ENCODE measurements around the gene GRAMD2A.

Gene GRAMD2A

DNA sequence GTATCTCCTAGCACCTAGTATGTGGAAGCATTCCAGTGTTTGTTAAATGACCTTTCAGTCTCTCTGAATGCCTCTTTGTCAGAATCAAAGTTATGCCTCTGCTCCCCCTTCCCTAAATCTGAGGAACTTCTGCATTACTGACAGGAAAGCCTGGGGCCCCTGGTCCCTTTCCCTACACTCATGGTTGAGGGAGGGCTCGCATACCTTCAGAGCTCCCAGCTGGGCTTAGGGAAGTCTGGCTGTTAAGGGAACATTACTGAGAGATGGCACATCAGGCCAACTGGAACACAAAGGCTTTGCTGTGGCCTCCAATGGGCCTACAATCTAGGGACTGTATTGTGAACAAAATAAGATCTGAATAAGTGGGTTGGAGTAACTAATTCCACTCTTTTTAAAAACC lies 23.1 kb upstream of the GRAMD2A start:
- DNase-seq (ENCODE audit: extremely low read depth in 1 of 2, low read depth in 1 of 2) = no peak

DNA sequence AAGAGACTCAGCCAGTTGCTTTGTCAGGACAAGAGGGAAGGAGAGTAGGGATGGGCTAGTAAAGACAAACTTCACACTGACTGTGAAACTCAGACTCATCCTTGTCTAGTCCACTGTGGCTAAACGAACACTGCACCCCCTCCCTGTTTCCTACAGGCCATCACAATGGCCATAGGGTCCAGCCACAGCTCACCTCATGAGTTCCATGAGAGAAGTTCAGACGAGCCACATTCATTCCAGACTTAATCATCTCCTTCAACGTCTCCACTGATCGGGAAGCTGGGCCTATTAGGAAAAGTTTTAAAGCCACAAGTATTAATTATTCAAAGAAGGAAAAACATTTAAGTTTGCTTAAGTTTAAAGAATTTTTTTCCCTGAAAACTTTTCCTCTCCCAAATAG lies 19.6 kb upstream of the GRAMD2A start:
- DNase-seq (ENCODE audit: extremely low read depth in 1 of 2, low read depth in 1 of 2) = no peak

DNA sequence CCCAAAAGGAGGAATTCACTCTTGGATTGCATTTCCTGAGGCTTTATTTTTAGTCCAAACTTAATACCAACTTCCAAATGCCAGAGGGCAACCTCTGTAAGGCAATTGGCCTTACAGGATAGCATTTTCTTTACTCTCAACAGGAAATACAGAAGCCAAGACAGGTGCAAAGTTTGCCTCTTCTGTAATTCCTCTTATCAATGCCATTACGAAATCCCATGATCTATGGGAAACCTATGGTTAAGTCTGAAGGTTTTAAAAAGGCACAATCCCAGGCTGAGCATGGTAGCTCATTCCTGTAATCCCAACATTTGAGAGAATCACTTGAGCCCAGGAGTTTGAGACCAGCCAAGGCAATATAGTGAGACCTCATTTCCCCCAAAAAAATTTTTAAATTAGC lies 18.5 kb upstream of the GRAMD2A start:
- no peak for DNase-seq (ENCODE audit: extremely low read depth in 1 of 2, low read depth in 1 of 2)

DNA sequence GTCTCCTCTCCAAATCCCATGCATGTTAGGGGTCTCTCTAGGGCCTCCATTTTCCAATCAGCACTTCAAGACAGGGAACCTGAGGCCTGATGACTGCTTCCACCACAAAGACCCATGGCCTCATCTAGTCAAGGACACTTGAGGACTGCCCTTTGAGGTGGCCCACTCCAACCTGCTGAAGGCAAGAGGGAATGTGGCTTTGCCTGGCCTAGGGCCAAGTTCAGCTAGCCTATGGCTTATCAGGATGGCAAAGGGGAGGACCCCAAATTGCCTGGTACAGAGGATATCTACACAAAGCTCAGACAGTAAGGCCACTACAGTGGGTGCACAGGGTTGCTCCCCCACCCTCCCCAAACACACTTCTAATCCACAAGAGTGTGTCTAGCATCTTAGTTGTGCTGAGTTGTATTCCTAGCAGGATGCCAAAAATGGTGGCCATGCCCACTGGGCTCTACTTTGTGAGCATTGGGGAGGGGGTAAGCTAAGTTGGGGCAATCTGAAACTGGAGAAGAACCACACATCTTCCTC lies 10.0 kb upstream of the GRAMD2A start:
- no peak for DNase-seq (ENCODE audit: extremely low read depth in 1 of 2, low read depth in 1 of 2)

DNA sequence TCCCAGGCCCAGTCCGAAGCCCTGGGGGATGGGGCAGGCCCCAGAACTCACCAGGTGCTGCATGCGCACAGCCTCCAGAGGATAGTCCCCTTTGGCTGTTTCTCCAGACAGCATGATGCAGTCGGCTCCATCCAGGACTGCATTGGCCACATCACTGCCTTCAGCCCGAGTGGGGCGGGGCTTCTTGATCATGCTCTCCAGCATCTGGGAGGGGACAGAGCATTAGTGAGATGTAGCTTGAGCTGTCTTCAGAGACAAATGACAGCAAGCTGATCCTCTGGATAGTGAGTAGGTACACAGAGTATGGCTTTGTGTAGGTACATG lies 9.1 kb upstream of the GRAMD2A start:
- no peak for DNase-seq (ENCODE audit: extremely low read depth in 1 of 2, low read depth in 1 of 2)

DNA sequence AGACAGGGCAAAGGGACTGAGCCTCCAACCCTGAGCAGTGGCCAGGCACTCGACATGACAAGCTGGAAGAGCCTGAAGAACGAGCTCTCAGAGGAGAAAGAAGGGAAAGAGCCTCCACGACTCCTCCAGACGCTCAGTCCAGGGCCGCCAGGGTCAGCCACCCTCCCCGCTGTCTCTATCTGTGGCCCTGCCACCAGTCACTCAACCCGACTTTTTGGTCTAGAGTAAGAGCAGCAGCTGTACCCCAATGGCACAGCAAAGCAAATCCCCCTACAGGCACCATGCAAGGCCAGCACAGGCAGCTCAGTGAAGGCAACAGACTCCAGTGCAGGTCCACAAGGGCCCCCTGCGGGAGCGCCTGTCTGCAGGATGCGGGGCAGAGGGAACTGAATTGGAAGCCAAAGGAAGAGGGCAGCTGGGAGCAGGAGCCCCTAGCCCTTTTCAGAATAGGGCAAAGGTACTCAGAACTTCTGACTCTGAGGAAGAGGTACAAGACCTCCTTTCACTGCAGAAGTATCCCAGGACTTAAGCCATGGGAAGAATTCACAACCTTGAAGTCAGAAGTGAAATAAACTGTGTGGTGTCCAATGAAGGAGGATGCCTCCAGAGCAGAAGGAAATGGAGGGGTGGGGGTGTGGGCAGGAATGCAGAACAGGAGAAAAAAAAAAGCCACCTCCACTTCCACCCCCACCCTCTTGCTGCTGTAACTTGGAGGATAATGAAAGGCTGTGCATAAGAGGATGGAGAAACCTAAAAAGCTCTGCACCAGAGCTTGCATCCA lies 8.5 kb upstream of the GRAMD2A start:
- DNase-seq (ENCODE audit: extremely low read depth in 1 of 2, low read depth in 1 of 2) = no peak

DNA sequence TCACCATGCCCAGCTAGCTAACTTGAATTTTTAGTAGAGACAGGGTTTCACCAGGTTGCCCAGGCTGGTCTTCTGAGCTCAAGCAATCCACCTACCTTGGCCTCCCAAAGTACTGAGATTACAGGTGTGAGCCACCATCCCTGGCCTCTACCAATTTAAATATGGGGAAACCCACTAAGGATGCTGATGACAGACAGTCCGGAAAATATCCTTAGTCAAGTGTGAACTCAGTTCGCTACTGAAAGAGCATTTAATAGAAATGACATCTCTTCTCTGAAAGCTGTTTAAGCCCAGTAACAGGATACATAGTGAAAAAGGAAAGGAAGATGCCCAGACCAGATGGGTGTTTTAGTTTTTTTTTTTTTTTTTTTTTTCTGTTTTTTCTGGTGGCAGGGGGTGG lies 7.7 kb upstream of the GRAMD2A start:
- DNase-seq (ENCODE audit: extremely low read depth in 1 of 2, low read depth in 1 of 2) = no peak

DNA sequence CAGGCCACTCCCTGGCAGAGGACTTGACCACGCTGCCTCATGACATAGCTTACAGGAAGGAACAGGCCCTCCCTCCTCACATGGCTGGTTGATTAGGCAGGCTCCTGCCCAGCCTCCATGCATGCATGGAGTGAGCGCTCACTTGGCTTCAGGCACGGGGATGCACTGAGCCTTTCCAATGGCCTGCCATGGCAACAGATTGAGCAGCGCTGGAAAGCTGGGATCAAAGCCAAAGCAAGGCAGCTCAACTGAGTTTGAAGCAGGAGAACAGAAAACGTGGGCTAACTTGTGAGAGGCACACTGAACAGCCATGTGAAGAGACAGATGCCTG lies 5.9 kb upstream of the GRAMD2A start:
- DNase-seq (ENCODE audit: extremely low read depth in 1 of 2, low read depth in 1 of 2) = no peak

DNA sequence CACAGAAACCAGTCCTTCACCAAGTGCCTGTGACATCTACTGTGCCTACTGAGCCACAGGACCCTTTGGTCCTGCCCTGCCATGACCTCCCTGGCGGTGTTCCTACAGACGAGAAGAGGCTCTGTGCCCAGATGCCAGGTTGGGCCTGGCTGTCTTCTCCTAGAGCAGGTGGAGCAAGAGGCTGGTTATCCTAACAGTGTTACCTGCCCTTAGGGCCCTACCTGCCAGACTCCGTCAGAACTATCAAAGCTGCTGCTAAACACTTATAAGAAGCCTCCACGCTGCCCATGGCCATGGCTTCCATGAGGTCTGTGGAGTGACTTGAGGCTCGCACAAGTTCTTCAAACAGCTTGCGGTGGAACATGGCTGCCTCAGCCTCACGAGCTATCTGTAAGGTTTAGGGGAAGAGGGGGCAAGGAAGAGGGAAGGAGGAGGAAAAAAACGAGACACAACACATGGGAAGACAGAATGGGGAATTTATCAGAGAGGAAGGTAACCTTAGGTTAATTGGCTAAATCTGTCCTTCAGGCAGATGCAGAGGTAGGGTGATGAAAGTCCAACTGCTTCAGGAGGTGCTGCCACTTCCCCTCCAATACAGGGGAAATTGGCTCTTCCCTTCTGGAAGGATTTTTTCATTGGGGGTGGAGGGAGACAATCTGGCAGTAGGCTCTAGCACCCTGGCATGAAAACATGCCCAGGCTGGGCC lies 5.4 kb upstream of the GRAMD2A start:
- DNase-seq (ENCODE audit: extremely low read depth in 1 of 2, low read depth in 1 of 2) = no peak

DNA sequence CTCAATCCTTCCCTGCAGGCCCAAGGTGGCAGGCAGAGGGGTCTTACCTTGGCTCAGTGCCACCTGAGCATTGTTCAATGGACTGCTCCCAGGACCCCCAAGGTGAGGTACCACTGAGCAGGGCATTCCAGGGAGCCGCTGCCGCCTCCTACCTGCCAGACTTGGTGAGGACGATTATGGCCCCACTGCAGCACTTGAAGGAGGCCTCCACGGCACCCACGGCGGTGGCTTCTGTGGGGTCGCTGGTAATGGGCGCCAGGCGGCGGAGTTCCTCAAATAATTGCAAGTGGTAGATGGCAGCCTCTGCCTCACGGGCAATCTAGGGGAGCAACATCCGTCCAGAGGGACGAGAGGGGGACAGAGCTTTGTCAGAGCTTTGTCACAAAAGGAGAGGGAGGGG lies 4.7 kb upstream of the GRAMD2A start:
- DNase-seq (ENCODE audit: extremely low read depth in 1 of 2, low read depth in 1 of 2) = no peak

DNA sequence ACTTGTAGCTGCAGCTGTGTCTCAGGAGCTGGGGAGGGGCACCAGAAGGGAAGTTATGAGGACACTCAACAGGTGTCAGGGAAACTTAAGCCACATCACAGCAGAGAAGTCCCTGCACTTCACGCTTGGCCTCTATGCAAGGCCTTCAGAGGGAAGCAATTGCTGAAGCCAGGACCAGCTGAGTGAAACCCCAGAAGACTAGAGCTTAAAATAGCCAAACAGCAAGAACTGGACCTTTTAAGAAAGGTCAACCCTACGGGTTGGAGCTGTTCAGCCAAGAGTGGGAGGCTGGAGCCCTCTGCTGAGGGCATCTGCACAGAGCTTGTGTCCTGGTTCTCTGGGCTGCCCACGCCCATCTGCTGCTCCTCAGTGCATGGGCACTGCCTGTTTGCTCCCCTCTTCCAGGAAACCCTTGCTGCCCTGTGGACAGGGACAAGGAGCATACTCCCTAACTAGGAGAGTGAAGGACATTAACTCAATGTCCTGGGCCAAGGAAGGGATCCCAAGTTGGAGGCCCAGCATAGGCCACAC lies 3.9 kb upstream of the GRAMD2A start:
- DNase-seq (ENCODE audit: extremely low read depth in 1 of 2, low read depth in 1 of 2) = no peak

DNA sequence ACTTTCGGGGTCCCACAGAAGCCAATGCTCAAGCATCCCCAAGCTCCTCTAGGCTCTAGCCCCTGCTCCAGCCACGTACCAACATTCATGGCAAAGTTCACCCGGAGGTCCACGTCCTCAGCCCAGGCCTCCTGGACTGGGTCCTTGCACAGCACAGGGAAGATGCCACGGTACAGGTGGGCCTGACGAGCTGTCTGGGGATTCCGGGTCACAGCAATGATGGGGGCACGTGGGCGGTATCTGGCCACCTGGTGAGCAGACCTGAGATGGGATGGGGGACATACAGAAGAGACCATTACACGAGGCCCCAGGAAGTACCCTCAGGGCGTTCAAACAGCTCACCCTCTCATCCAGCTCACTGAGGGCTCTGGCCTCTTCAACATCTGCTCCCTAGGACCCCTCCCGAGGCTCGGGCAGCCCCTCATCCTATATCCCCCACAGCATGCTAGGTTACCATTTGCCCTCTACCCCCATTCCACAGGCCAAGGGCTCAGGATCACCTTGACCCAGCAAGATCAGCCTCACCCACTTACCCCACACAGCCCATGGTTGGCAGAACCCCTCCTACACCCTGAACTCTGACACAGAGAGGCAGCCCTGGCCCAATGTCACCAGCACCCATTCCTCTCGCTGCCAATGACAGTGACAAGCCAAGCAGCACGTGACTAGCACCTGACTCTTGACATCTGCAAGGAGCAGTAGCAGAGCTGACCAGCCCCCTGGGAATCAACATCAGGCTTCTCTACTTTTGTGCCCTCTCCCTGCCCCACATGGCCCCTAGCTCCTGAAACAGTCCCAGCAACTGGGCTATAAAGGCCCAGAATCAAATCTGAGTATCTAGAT lies 3.0 kb upstream of the GRAMD2A start:
- no peak for DNase-seq (ENCODE audit: extremely low read depth in 1 of 2, low read depth in 1 of 2)

DNA sequence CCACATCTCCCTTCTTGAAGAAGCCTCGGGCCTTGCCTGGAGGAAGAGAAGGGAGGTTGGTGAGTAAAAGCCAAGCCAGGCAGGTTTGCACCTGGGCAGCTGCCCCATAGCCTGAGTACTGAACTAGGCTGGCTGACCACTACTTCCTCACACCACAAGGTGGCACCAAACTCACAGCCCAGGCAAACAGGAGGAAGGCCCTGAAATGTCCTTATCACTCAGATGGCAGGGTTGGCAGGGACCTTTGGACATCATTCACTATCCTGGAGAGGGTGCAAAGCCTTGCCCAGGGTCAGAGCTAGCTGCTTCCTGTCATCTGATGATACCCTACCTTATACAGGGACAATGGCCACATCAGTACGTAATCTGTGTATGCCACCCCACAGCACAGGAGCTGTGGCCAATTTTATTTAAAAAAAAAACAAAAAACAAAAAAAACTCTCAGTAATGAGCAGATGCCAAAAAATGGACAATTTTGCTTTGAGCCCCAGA lies 2.2 kb upstream of the GRAMD2A start:
- DNase-seq (ENCODE audit: extremely low read depth in 1 of 2, low read depth in 1 of 2) = peak; percentile 44 to 47

DNA sequence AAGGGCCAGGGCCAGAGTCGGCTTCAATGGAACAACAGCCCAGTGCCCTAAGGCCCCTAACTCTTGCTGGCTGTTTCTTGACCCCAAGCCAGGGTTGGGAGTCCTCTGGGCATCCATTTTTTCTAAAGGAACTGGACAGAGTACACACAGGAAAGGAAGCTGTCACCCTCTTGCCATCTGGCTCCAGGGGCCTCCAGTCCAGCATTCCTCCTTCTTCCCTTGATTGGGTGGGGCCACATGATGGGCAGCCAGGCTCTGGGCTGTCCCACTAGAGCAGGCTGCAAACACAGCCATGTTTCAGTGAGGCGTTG lies 1.6 kb upstream of the GRAMD2A start:
- no peak for DNase-seq (ENCODE audit: extremely low read depth in 1 of 2, low read depth in 1 of 2)

DNA sequence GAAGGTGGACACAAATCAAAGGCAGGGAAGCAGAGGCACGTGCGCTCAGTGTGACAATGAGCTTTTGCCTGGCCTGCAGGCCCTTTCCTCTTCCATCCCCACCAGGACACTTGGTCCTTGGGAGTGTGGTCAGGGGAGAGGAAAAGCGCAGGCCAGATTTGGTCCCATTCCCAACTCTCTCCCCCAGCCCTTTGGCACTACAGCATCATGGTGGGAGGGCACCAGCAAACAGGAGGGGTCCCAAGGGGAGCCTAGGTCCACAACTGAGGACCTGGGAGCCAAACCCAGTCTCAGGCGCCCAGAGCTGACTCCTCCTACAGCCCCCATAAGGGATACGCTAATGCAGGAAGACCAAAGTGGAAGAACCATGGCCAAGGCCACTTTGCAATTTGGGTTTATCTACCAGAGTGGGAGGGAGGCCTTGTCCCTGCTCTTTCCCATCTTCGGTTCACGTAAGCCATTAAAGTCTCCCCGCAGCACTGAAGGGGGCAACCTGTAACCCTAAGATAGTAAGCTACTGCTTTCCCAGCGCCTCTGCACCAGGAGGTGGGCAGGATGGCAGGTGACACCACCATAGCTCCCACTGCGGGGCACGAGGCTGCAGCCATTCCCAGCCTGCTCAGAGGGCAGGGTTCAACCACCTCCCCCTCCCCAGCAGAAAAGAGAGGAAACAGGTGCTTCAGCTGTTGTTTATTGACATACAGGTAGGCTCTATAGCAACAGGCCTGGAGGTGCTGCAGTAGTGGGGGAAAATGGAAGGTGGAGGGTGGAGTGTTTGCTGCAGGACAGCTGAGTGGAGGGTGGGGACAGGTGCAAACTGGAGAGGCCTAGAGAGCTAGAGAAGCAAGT lies 993 bp upstream of the GRAMD2A start:
- DNase-seq (ENCODE audit: extremely low read depth in 1 of 2, low read depth in 1 of 2) = no peak

DNA sequence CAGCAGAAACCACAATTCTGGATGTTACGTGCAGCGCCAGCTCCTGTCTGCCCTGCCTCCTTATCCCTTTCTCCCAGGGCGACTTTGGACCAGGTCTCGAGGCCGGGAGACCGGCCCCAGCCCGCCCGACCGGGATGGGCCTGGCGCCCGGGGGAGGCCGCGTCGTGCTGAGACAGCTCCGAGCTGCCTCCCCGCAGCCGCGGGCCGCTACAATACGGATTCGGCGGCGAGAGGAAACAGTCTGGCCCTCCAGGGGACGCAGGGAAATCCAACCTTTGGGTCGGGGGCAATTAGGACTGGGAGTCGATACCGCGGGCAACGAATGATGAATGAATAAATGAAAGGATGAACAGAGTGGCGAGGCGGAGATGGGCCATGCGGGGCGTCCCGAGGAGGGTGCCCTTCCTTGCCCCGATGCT lies 537 bp downstream of the GRAMD2A start:
- no peak for DNase-seq (ENCODE audit: extremely low read depth in 1 of 2, low read depth in 1 of 2)

DNA sequence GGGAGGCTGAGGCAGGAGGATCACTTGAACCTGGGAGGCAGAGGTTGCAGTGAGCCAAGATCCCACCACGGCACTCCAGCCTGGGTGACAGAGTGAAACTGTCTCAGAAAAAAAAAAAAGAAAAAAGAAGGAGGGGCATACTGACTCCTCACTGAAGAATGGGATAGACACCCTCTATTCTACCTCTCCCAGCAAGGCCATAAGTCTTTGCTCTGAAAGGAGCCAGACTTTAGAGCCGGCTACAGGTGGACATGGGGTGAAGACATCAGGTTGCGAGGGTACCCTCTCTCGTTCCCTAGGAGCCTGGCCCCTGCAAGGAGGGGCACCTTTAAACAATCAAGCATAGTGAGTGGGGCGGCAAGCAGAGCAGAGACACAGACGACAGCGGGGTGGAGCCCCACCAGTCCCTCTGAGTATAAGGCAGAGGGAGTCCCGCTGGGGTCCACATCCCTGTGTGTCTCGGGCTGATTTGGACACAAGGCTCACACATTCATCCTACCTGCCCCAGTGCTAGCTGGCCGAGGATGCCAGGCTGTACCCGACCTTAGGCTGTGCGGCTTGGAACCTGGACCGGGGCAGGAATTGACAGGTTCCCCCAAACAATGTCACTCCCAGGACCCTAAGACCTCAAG lies 1.1 kb downstream of the GRAMD2A start:
- no peak for DNase-seq (ENCODE audit: extremely low read depth in 1 of 2, low read depth in 1 of 2)

DNA sequence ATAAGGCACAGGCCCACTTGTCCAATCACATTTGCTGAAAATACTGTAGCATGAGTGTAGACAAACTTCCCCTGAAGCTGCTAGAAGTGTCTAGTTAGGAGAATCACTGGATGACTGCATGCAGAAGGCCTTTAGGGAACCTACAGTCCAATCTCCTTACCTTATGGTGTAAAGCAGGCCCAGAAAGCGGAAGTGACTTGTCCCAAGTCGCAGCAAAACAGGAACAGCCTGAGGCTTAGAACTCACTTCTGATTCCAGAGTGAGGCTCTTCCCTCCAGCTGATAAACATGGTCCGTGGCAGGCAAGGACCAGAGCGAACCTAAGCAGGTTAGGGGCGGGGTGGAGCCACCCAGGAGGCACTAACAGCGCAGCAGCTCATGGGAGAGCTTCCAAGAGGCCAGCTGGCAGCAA lies 2.5 kb downstream of the GRAMD2A start:
- no peak for DNase-seq (ENCODE audit: extremely low read depth in 1 of 2, low read depth in 1 of 2)

DNA sequence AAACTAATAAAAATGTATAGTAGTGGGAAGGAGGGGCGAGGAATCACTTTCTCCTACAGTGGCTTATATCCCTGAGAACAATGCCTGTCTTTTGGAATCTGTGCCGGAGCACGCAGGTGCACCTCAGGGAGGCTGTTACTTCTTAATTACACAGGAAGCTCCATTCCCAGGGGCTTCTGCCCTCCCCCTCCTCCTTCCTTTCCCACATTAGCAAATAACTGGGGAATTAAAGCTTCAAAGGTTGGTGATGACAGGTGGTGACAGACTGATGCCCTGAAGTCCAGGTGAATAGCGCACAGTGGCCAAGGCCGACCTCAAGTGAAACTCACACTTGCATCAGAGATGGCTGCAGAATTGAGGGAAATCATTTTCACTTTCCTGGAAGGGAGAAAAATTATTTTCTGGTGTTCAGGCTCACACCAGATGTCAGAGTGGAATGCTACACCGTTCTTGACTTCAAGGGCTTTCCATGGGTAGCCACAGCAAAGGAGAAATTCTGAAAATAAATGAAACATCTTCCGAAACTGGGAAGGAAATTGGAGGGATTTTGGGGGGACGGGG lies 3.7 kb downstream of the GRAMD2A start:
- DNase-seq (ENCODE audit: extremely low read depth in 1 of 2, low read depth in 1 of 2) = no peak

DNA sequence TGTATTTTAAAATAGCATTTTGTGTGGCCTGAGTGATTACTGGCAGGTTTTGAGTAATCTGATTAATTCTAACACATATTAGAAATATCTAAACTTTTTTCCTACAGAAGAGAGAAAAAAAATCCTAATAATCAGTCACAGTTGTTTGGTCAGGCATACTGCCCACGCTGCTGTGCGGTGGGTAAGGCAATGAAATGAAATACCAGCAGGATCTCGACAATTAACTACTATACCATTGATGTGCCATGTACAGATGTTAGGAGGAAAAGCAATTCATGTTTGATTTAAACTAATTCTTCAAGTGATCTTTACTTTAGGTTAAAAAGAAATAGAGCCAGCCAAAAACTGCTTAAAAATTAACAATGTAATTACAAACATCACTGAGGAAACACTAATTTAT lies 5.2 kb downstream of the GRAMD2A start:
- DNase-seq (ENCODE audit: extremely low read depth in 1 of 2, low read depth in 1 of 2) = no peak

Data from activated CD8-positive, alpha-beta memory T cell treated with anti-CD3 and anti-CD28 coated beads for 1 hour (primary cell).